Stomach (tissue), 9 donors: ENCODE data around the gene ERH. TPM values are rescaled to one million over a fixed set of nuclear protein-coding genes. Genes with fewer than 3 reads are reported as not detected.

Source experiments
- DNase-seq, 2 donors: peaks; one replicate each; pipeline versions ENCODE4 v3.0.0 to v3.0.0-alpha.2; 2013 to 2019
- H3K27ac ChIP-seq, 5 donors: fragments of 200-600 bp in 4 of 5; sonication (generic) in 4 of 5; one replicate each; pipeline ENCODE4 v1.5.1; 2013 to 2019; ENCODE audit warnings: mild to moderate bottlenecking in 1 of 5, moderate library complexity in 1 of 5
- H3K27me3 ChIP-seq, 3 donors: fragments of 200-600 bp; sonication (generic); one replicate each; pipeline ENCODE4 v1.5.1; 2017 to 2019; ENCODE audit warnings: mixed run types in 1 of 3
- H3K36me3 ChIP-seq, 4 donors: fragments of 200-600 bp; sonication (generic); 1 replicate in 3 of 4; 2 replicates in 1 of 4; pipeline ENCODE4 v1.5.1; 2016 to 2019
- H3K4me1 ChIP-seq, 4 donors: fragments of 200-600 bp; sonication (generic); one replicate each; pipeline ENCODE4 v1.5.1; 2016 to 2019
- H3K4me3 ChIP-seq, 4 donors: fragments of 200-600 bp; sonication (generic) in 3 of 4; one replicate each; pipeline ENCODE4 v1.5.1; 2016 to 2019; ENCODE audit warnings: mild to moderate bottlenecking in 1 of 4
- H3K9me3 ChIP-seq, 4 donors: fragments of 200-600 bp; sonication (generic); one replicate each; pipeline ENCODE4 v1.5.1; 2016 to 2019
- EP300 ChIP-seq: sonication (generic); formaldehyde crosslinking; IDR thresholded peaks from one replicate; pipeline ENCODE4 v1.6.1; 2017; ENCODE audit warnings: antibody characterized with exemption
- POLR2A ChIP-seq, 4 donors: fragments of 450-650 bp; IDR thresholded peaks; one replicate each; pipeline ENCODE4 v1.6.1; 2016; ENCODE audit warnings: antibody characterized with exemption in 4 of 4, control low read depth in 2 of 4, mild to moderate bottlenecking in 1 of 4, moderate library complexity in 1 of 4
- POLR2AphosphoS5 ChIP-seq, 3 donors: sonication (generic); formaldehyde crosslinking; IDR thresholded peaks; one replicate each; pipeline ENCODE4 v1.6.1; 2016; ENCODE audit warnings: antibody characterized with exemption in 3 of 3
- WGBS, 5 donors: extraction: QIAGEN DNeasy Blood & Tissue Kit in 3 of 5; methylation state at CpG; one replicate each; pipeline versions ENCODE4 v1.1.5 to v1.1.7; 2013 to 2018; 5-methylcytosine and 5-hydroxymethylcytosine counted together
- intact Hi-C: fragments of 100-400 bp; cut with DNase I; formaldehyde crosslinking; loops from one replicate; pipeline ENCODE4 v1.15.1; 2023; ENCODE audit warnings: low total_unique reads
- polyA plus RNA-seq, 3 donors: library from polyadenylated mRNA; stranded (reverse); fragments of 200-250 nt; gene quantifications; one replicate each; pipeline ENCODE4 v1.2.3, GENCODE V29; 2013
- total RNA-seq, 5 donors: library from RNA; depleted of rRNA; stranded (reverse); fragments of >200 nt; gene quantifications; one replicate each; pipeline versions ENCODE4 v1.1.0 to v1.2.3, GENCODE V29; 2014 to 2016
- TF ChIP-seq, protein P1 (sequence below), 7 experiments: fragments of 450-650 bp in 4 of 7; fragments of 200-600 bp in 3 of 7; sonication (generic) in 3 of 7; IDR thresholded peaks; one replicate each; pipeline ENCODE4 v1.5.1; 2016 to 2019; ENCODE audit warnings: antibody characterized with exemption in 7 of 7, control low read depth in 2 of 7, mild to moderate bottlenecking in 1 of 7
- donor health status: healthy with polysubstance abuse.
- donor health status: Bipolar disorder and iron deficiency.
- donor health status: healthy.

Gene ERH
- total and polyA plus RNA-seq, 8 donors: 12.5 to 159 (median 97.8) TPM

DNA sequence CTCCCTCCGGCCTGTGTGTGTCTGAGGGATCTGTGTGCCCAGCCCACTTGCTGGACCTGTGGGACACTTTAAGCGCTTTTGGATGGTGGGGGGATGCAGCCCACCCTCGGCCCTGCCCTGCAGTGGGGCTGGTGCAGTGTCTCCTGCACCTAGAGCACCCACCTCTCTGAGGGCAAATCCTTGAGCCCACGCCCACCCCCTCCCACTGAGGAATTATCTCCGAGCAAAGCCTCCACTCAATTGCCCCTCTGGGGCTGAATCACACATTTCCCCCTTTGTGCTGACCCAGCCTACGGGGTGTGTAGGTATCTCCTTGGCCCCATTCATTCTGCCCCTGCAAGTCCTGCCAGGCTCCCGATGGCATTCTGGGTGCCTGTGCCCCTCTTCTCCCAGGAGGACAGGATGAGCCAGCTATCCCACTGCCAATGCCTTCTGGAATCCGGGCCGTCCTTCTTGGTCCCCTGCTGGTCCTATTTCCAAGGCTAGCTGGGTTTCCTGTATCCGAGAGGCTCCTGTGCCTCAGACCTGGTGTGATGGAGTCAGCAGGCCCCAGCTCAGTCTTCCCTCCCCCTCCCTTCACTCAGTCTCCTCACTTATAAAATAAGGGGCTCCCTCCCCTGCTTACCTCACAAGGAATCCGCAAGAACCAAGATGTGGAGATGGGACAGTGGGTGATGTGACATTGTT, 48.9 kb downstream of the ERH start:
- no peaks in the 10 kb centered on the region for H3K9me3 ChIP-seq
- H3K27me3 ChIP-seq: peaks cover 0 to 12% (median 0%) of the 10 kb centered on the region in 3 donors
- no peak overlapping the region for H3K4me3 ChIP-seq
- peaks cover 0 to 4% (median 0%) of the 10 kb centered on the region in 4 donors for H3K4me1 ChIP-seq
- no peak for DNase-seq
- TF ChIP-seq POLR2AphosphoS5 (IDR thresholded peaks at IDR 0.05): no peak
- TF ChIP-seq, protein P1, sequence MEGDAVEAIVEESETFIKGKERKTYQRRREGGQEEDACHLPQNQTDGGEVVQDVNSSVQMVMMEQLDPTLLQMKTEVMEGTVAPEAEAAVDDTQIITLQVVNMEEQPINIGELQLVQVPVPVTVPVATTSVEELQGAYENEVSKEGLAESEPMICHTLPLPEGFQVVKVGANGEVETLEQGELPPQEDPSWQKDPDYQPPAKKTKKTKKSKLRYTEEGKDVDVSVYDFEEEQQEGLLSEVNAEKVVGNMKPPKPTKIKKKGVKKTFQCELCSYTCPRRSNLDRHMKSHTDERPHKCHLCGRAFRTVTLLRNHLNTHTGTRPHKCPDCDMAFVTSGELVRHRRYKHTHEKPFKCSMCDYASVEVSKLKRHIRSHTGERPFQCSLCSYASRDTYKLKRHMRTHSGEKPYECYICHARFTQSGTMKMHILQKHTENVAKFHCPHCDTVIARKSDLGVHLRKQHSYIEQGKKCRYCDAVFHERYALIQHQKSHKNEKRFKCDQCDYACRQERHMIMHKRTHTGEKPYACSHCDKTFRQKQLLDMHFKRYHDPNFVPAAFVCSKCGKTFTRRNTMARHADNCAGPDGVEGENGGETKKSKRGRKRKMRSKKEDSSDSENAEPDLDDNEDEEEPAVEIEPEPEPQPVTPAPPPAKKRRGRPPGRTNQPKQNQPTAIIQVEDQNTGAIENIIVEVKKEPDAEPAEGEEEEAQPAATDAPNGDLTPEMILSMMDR (IDR thresholded peaks at IDR 0.05): no peak
- TF ChIP-seq POLR2A (IDR thresholded peaks at IDR 0.05): no peak
- TF ChIP-seq EP300: no peak
- no peak overlapping the region for H3K27ac ChIP-seq
- WGBS, 5 donors: 81 to 90% (median 85%) methylated on average over 10 to 11 of the region's 11 CpGs
- intact Hi-C loops: no loop called here
- no peaks in the 10 kb centered on the region for H3K36me3 ChIP-seq

DNA sequence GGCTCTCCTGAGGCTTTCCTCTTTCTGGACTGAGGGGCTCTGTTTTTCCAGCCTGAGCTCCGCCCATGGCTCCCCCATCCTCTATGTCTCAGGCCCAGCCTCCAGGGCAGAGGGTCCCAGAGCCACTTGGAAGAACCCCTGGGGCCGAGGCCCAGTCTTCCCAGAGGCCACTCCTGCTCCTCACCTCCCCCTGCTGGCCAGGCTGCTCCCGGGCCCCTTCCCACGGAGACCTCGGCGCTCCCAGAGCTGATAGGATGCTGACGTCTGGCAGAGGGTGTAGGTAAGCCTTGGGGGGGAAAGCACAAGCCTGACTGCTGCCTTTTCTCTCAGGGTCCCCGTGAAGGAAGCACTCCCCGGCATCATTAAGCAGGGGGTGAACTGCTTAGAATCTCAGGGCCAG, 51.4 kb downstream of the ERH start:
- Histone ChIP-seq H3K27me3 (peaks cover 0 to 13% (median 0%) of the 10 kb centered on the region in 3 donors), H3K36me3 (no peaks in the 10 kb centered on the region), H3K27ac (no peak overlapping the region), H3K9me3 (no peaks in the 10 kb centered on the region), H3K4me1 (peaks cover 0 to 20% (median 7%) of the 10 kb centered on the region in 4 donors), H3K4me3 (no peak overlapping the region)
- 21 to 28% (median 26%) methylated on average over 9 of the region's 9 CpGs for WGBS, 5 donors
- intact Hi-C loops: no loop called here
- TF ChIP-seq EP300 (no peak), POLR2AphosphoS5 (IDR thresholded peaks at IDR 0.05) (no peak), POLR2A (IDR thresholded peaks at IDR 0.05) (no peak)
- TF ChIP-seq, protein P1 (IDR thresholded peaks at IDR 0.05): peak in 4 of 7 experiments; percentile 32 to 38 (median 35)
- DNase-seq: peak; percentile 44 to 48

DNA sequence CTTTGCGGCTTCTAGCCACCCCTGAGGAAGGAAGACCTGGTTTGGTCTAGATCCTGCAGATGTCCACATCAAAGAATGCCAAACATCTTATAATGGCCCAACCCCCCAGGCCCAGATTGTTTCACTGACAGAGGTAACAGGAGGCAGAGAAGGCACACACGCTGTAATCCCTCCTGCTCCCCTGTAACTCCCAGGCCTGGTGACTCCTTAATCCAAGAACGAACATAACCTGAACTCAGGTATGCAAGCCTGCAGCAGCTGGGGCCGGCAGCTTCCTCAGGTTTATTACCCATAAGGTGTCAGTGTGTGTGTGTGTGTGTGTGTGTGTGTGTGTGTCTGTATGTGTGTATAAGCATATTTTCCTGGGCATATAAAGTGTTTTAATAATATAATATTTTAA, 52.7 kb downstream of the ERH start:
- Histone ChIP-seq H3K4me1 (peaks cover 0 to 20% (median 7%) of the 10 kb centered on the region in 4 donors), H3K4me3 (no peak overlapping the region), H3K36me3 (no peaks in the 10 kb centered on the region), H3K9me3 (no peaks in the 10 kb centered on the region), H3K27me3 (peaks cover 0 to 18% (median 0%) of the 10 kb centered on the region in 3 donors), H3K27ac (no peak overlapping the region)
- intact Hi-C loops: no loop called here
- 55 to 69% (median 65%) methylated on average over 3 to 4 of the region's 4 CpGs for WGBS, 5 donors
- no peak for TF ChIP-seq POLR2AphosphoS5 (IDR thresholded peaks at IDR 0.05)
- no peak for TF ChIP-seq EP300
- TF ChIP-seq, protein P1 (IDR thresholded peaks at IDR 0.05): no peak
- TF ChIP-seq POLR2A (IDR thresholded peaks at IDR 0.05): no peak
- DNase-seq: no peak

DNA sequence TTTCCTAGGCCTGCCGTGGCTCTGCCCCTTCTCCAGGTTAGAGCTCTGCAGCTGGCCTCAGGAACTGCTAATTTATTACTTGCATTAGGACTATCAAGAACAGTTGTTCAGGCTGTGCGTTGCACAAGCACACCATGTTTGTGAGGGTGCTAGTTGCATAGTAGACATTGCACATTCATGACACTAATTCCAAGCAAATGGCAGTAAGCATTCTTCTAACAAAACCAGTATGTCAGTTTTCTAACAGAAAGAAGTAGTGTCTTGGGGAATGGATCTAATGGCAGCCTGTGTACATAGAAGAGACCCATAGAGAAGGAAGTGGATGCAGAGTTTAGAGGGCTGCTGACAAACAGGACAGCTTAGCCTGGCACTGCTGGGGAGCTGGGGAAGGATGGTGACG, 53.9 kb downstream of the ERH start:
- no peaks in the 10 kb centered on the region for H3K36me3 ChIP-seq
- TF ChIP-seq POLR2A (IDR thresholded peaks at IDR 0.05) (no peak), POLR2AphosphoS5 (IDR thresholded peaks at IDR 0.05) (no peak), EP300 (no peak)
- TF ChIP-seq, protein P1 (IDR thresholded peaks at IDR 0.05): no peak
- WGBS, 5 donors: 77 to 94% (median 92%) methylated on average over 3 of the region's 3 CpGs
- H3K4me3 ChIP-seq: no peak overlapping the region
- intact Hi-C loops: no loop called here
- H3K27ac ChIP-seq: no peak overlapping the region
- H3K27me3 ChIP-seq: peaks cover 0 to 14% (median 0%) of the 10 kb centered on the region in 3 donors
- peaks cover 0 to 20% (median 7%) of the 10 kb centered on the region in 4 donors for H3K4me1 ChIP-seq
- DNase-seq: no peak
- no peaks in the 10 kb centered on the region for H3K9me3 ChIP-seq
